GOT3 (cell line): ENCODE data around the gene SLC22A23.

Experiments used
- DNase-seq: peaks from one replicate; lab custom pipeline; 2025; ENCODE audit warnings: mixed read lengths; lab: John Stamatoyannopoulos, UW

SLC22A23 gene

GRCh38 chr6:3222506-3223038 lies 234.3 kb downstream of the SLC22A23 start:
- no peak for DNase-seq

DNA sequence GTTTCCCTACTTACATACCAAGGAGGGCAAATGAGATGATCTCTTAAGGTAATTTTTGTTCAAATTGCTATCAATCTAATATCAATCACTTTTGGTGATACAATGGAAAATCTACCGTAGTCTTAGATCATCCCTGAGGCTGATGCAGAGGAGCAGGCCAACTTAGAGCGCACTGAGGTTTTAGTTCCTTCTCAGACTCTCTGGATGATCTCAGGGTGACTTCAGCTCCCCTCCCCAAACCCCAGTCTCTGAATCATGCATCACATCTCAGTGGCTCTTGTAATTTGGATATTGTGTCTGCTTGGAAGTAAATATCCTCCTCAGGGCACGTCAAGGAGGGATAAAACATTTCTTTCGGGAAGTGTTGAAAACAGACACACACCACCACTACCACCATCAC lies 235.3 kb downstream of the SLC22A23 start:
- DNase-seq: no peak

DNA sequence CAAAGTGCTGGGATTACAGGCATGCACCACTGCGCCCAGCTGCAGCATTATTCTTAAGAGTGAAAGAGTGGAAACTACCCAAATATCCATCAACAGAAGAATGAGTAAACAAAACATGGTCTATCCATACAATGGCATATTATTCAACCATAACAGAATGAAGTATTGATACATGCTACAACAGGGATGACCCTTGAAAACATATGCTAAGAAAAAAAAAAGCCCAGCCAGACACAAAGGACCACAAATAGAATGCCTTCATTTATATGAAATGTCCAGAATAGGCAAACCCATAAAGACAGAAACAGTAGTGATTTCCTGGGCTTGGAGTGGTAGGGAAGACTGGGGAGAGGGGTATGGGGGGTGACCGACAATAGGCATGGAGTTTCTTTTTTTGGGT lies 236.5 kb downstream of the SLC22A23 start:
- no peak for DNase-seq
